Gastrocnemius medialis (tissue), 4 donors: ENCODE results near the gene ST6GALNAC1. TPM values are rescaled to one million over a fixed set of nuclear protein-coding genes. Genes with fewer than 3 reads are reported as not detected.

ENCODE experiments used
- ATAC-seq, 2 donors: fragments of 150-250 bp; one replicate each; pipeline ENCODE4 v1.9.1; 2016
- DNase-seq, 2 donors: peaks; one replicate each; pipeline ENCODE4 v3.0.0-alpha.2; 2019
- H3K27ac ChIP-seq, 4 donors: fragments of 200-600 bp; sonication (generic); 1 replicate in 1 of 4; 2 replicates in 3 of 4; pipeline ENCODE4 v1.5.1; 2016 to 2018; ENCODE audit warnings: mild to moderate bottlenecking in 2 of 4, moderate library complexity in 1 of 4
- H3K27me3 ChIP-seq, 3 donors: fragments of 200-600 bp; sonication (generic) in 2 of 3; 1 replicate in 1 of 3; 2 replicates in 2 of 3; pipeline versions ENCODE4 v1.5.1 to v1.6.0; 2016 to 2019; ENCODE audit warnings: mild to moderate bottlenecking in 1 of 3, moderate library complexity in 1 of 3
- H3K36me3 ChIP-seq, 2 donors: fragments of 200-600 bp; sonication (generic) in 1 of 2; one replicate each; pipeline ENCODE4 v1.5.1; 2017 to 2018
- H3K4me1 ChIP-seq, 2 donors: fragments of 200-600 bp; sonication (generic) in 1 of 2; one replicate each; pipeline ENCODE4 v1.5.1; 2016 to 2017; ENCODE audit warnings: mild to moderate bottlenecking in 2 of 2
- H3K4me3 ChIP-seq, 4 donors: fragments of 200-600 bp; sonication (generic) in 3 of 4; 1 replicate in 1 of 4; 2 replicates in 3 of 4; pipeline ENCODE4 v1.5.1; 2016 to 2019; ENCODE audit warnings: mild to moderate bottlenecking in 2 of 4
- H3K9me3 ChIP-seq, 3 donors: fragments of 200-600 bp; sonication (generic) in 2 of 3; 1 replicate in 1 of 3; 2 replicates in 2 of 3; pipeline ENCODE4 v1.5.1; 2016 to 2019
- CTCF ChIP-seq, 5 experiments: fragments of 450-650 bp in 3 of 5; fragments of 200-600 bp in 2 of 5; sonication (generic) in 2 of 5; IDR thresholded peaks in 4 of 5; conservative IDR thresholded peaks in 1 of 5; 1 replicate in 4 of 5; 2 replicates in 1 of 5; pipeline ENCODE4 v1.5.1; 2016 to 2019; ENCODE audit warnings: antibody characterized with exemption in 5 of 5, mild to moderate bottlenecking in 3 of 5, moderate library complexity in 3 of 5
- POLR2A ChIP-seq, 2 donors: fragments of 450-650 bp; IDR thresholded peaks; one replicate each; pipeline ENCODE4 v1.6.1; 2017; ENCODE audit warnings: antibody characterized with exemption in 2 of 2, mild to moderate bottlenecking in 2 of 2, moderate library complexity in 2 of 2
- in situ Hi-C, 4 donors: fragments of 200-750 bp; cut with MboI; loops; one replicate each; pipeline versions ENCODE4 v1.15.0 to v1.8.0; 2017; ENCODE audit warnings: low sequenced_read_pairs in 4 of 4
- intact Hi-C: fragments of 100-400 bp; cut with DNase I; formaldehyde crosslinking; loops from one replicate; pipeline ENCODE4 v1.15.1; 2023; ENCODE audit warnings: low total_unique reads
- total RNA-seq, 4 donors: library from RNA; depleted of rRNA; stranded (reverse); fragments of >200 nt; gene quantifications; one replicate each; pipeline versions ENCODE4 v1.1.0 to v1.2.3, GENCODE V29; 2016

ST6GALNAC1 gene
- 1 to 10 TPM; 1.5 to 4.3 (median 2.0) TPM for total RNA-seq

GRCh38 chr17:76643553-76644148 lies at the start of gene ST6GALNAC1:
Gene ST6GALNAC1, minus strand, starts transcription at chr17:76643757. Its CDS starts 119 bp downstream, at chr17:76643638.
- no peaks in the 10 kb centered on the region for H3K36me3 ChIP-seq
- H3K27me3 ChIP-seq: no peaks in the 10 kb centered on the region
- DNase-seq (no peak), ATAC-seq (peak in 1 of 2 donors; percentile 42)
- TF ChIP-seq CTCF (IDR thresholded peaks at IDR 0.05 in 4 of 5, conservative IDR thresholded peaks at IDR 0.05 in 1 of 5): no peak
- no peak for TF ChIP-seq POLR2A (IDR thresholded peaks at IDR 0.05)
- no peak within 1 kb of the TSS for H3K4me3 ChIP-seq
- H3K9me3 ChIP-seq: no peaks in the 10 kb centered on the region
- peak within 1 kb of the TSS in 2 of 4 donors; percentile 21 to 48 for H3K27ac ChIP-seq
- peaks cover 0 to 3% of the 10 kb centered on the region in 2 donors for H3K4me1 ChIP-seq
- intact Hi-C loops: no loop called here
- in situ Hi-C loops: no loop called here

- Histone ChIP-seq H3K4me3 (no peak overlapping the region), H3K27me3 (no peaks in the 10 kb centered on the region), H3K4me1 (peaks cover 48 to 50% of the 10 kb centered on the region in 2 donors), H3K9me3 (no peaks in the 10 kb centered on the region), H3K27ac (peak overlapping the region in 1 of 4 donors; percentile 38), H3K36me3 (no peaks in the 10 kb centered on the region)
- TF ChIP-seq CTCF (IDR thresholded peaks at IDR 0.05 in 4 of 5, conservative IDR thresholded peaks at IDR 0.05 in 1 of 5) (no peak), POLR2A (IDR thresholded peaks at IDR 0.05) (no peak)
- ATAC-seq (no peak), DNase-seq (no peak)
- in situ Hi-C loops (no loop called here), intact Hi-C loops (no loop called here)
Observed at GRCh38 chr17:76691379-76692191, 48.0 kb upstream of the ST6GALNAC1 start.

GRCh38 chr17:76690596-76691280 lies 47.2 kb upstream of the ST6GALNAC1 start:
- intact Hi-C loops: no loop called here
- Histone ChIP-seq H3K36me3 (no peaks in the 10 kb centered on the region), H3K27ac (no peak overlapping the region), H3K4me3 (no peak overlapping the region), H3K4me1 (peaks cover 42 to 47% of the 10 kb centered on the region in 2 donors), H3K9me3 (no peaks in the 10 kb centered on the region), H3K27me3 (no peaks in the 10 kb centered on the region)
- ATAC-seq: no peak
- DNase-seq: no peak
- TF ChIP-seq POLR2A (IDR thresholded peaks at IDR 0.05): no peak
- TF ChIP-seq CTCF (IDR thresholded peaks at IDR 0.05 in 4 of 5, conservative IDR thresholded peaks at IDR 0.05 in 1 of 5): no peak
- in situ Hi-C loops: no loop called here

GRCh38 chr17:76689859-76690258 lies 46.3 kb upstream of the ST6GALNAC1 start:
- H3K4me1 ChIP-seq: peaks cover 36 to 46% of the 10 kb centered on the region in 2 donors
- intact Hi-C loops (no loop called here), in situ Hi-C loops (no loop called here)
- no peak for TF ChIP-seq POLR2A (IDR thresholded peaks at IDR 0.05)
- no peak for TF ChIP-seq CTCF (IDR thresholded peaks at IDR 0.05 in 4 of 5, conservative IDR thresholded peaks at IDR 0.05 in 1 of 5)
- ATAC-seq (no peak), DNase-seq (no peak)
- H3K27ac ChIP-seq: peak overlapping the region in 1 of 4 donors; percentile 83
- H3K27me3 ChIP-seq: no peaks in the 10 kb centered on the region
- H3K9me3 ChIP-seq: no peaks in the 10 kb centered on the region
- no peaks in the 10 kb centered on the region for H3K36me3 ChIP-seq
- no peak overlapping the region for H3K4me3 ChIP-seq
